Erythroblast (primary cell): ENCODE measurements around the gene CTF1.
"Not testable (repeated sequence)": the region's sequence is repeated elsewhere in the genome, so short reads cannot be mapped to it uniquely, and the experiment has no call there.

ENCODE experiments used
- DNase-seq, 2 experiments: peaks; one replicate each; lab custom pipeline; 2025; lab: John Stamatoyannopoulos, UW
- GATA1 ChIP-seq: IDR thresholded peaks from 2 replicates; pipeline ENCODE4 v1.6.1; 2011; ENCODE audit warnings: low read depth, mild to moderate bottlenecking, control low read depth, low read length, moderate library complexity
- POLR2A ChIP-seq: IDR thresholded peaks from 2 replicates; pipeline ENCODE4 v1.6.1; 2011; ENCODE audit warnings: mild to moderate bottlenecking, low read length

The CTF1 gene

GRCh38 chr16:30924913-30925631 is 28.7 kb downstream of the CTF1 start:
- DNase-seq, result no peak
- TF ChIP-seq GATA1 (no peak), POLR2A (no peak)

DNA sequence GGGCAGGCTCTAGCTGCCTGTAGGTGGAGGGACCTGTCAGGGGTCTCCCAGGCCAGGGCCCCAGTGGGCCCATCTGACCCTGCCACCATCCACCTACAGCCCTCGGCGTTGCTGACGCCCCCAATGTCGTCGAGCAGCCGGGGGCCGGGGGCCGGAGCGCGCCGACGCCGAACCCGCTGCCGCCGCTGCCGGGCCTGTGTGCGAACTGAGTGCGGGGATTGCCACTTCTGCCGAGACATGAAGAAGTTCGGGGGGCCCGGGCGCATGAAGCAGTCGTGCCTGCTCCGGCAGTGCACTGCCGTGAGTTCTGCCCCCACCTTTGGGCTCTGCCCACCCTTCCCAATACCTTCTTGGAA is 29.2 kb downstream of the CTF1 start:
- TF ChIP-seq GATA1 (no peak), POLR2A (no peak)
- no peak for DNase-seq

DNA sequence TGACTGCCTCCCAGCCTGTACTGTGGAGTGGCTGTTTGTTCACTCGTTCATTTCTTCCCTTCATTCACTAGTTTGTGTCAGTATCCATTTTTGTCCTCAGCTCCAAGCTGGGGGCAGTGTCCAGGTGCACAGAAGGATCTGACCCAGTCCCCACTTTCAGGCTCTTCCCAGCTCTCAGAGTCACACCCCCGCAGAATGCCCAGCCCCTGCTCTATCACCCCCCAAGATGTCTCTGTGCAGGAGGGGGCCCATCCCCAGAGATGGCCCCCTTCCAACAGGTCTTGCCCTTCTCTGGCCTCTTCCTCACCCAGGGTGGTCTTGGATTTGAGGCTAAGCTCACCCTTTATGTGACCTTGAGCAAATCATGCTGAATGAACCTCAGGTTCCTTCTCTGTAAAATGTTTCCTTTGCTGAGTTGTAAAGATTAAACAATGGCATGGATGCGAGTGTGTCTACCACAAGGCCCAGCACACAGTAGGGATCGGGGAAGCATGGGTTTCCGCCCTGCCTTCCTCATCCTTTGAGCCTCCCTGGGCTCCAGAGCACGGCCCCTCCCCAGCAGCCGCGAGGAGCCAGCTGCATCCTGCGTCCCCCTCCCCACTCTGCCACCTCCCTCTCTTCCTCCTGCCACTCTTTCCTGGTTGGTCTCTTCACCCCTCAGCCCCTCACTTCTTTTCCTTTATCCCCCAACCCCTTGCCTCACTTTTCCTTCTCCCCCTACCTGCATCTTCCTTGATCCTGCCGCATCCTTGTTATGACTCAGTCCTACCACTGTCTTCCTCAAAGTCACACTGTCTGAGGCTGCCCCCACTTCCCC is 29.8 kb downstream of the CTF1 start:
- TF ChIP-seq POLR2A (no peak), GATA1 (no peak)
- DNase-seq, result no peak

DNA sequence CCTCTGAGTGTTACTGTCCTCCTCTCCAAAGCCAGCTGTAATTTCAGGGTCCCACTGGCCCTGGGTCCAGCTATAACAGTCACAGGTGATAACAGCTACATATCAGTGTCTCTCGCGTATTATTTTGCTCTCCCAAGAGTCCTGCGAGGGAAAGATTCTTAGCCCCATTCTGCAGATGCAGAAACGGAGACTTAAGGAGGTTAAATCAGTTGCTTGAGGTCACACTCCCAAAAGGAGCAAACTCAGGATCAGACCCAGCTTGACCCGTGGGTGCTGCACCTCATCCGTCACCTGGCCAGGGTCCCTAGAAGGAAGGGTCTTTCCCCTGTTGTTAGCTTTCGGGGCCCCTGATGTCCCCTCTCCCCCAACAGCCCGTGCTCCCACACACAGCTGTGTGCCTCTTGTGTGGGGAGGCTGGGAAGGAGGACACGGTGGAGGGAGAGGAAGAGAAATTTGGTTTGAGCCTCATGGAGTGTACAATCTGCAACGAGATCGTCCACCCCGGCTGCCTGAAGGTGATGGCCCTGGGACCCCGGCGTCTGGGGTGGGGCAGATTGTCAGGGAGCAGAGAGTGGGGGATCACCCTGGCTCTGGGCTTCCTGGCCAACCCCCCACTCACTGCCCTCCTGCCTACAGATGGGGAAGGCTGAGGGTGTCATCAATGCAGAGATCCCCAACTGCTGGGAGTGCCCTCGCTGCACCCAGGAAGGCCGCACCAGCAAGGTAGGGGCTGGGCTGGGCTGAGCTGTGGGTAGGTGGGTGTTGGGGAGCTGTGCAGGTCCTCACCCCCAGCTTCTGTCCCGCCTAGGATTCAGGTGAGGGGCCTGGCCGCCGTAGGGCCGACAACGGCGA is 30.7 kb downstream of the CTF1 start:
- no peak for DNase-seq
- TF ChIP-seq POLR2A, result no peak
- no peak for TF ChIP-seq GATA1

GRCh38 chr16:30927789-30928378 is 31.5 kb downstream of the CTF1 start:
- no peak for TF ChIP-seq POLR2A
- no peak for TF ChIP-seq GATA1
- DNase-seq, result no peak

- DNase-seq, result no peak
- TF ChIP-seq POLR2A, result no peak
- TF ChIP-seq GATA1, result no peak
Observed at GRCh38 chr16:30928390-30928789, 32.0 kb downstream of the CTF1 start.

DNA sequence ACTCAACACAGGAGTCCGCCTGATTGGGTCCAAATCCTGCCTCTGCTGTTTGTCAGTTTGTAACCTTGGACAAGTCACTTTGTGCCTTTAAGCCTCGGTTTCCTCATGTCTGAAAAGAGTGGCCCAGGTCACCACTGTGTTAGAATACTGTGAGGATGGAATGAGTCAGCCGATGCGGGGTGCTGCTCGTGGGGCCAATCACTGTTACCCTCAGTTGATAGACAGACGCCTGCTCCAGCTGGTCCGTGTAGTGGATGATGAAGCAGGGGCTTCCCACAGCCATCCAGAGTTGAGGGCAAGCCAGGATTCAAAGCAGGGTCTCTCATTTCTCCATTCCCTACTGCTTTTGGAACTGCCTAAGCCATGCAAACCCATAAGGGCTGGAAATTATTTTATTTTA is 32.8 kb downstream of the CTF1 start:
- TF ChIP-seq POLR2A (no peak), GATA1 (no peak)
- DNase-seq, result no peak

DNA sequence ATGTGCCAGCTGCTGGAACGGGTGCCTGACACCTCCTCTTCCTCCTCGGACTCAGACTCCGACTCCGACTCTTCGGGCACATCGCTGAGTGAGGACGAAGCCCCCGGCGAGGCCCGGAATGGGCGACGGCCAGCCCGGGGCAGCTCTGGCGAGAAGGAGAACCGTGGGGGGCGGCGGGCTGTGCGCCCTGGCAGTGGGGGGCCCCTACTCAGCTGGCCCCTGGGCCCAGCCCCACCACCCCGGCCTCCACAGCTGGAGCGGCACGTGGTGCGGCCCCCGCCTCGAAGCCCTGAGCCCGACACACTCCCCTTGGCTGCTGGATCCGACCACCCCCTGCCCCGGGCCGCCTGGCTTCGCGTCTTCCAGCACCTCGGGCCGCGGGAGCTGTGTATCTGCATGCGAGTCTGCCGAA is 33.8 kb downstream of the CTF1 start:
- TF ChIP-seq POLR2A (no peak), GATA1 (no peak)
- DNase-seq, result no peak

GRCh38 chr16:30931068-30931650 is 34.7 kb downstream of the CTF1 start:
- no peak for TF ChIP-seq POLR2A
- no peak for TF ChIP-seq GATA1

DNA sequence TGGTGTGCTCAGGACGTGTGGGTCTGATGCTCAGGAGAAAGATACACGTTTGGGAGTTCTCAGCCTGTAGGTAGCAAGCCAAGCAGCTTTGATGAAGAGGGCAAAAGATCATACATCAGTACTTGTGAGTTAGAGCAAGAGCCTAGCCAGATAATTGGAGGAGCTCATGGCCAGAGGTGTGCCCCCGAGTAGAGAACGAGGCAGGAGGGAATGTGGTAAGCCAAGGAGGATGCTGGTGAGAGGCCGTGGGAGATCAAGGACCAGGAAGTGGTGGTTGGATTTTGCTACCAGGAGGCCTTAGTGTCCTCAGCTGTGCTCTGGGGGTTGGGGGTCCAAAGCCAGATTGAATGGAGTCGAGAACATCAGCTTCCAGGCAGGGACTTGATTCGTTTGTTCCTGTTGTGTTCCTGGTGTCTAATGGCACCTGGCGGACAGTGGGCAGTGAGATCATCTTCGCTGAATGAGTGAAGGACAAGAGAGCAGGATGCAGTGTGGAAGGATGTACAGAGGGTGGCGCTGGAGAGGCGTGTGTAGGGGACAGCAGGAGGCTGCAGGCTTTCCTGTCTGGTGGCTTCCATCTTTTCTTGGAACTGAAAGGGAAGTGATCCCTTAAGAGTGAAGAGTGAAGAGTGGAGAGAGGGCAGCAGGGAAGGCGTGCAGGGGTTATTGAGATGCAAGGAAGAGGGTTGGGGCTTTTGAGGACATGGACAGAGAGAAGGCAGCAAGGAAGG is 38.6 kb downstream of the CTF1 start:
- TF ChIP-seq GATA1 (no peak), POLR2A (no peak)
- peak; percentile 65 to 77 for DNase-seq

More at GRCh38 chr16:30931068-30931650, 34.7 kb downstream of the CTF1 start:
- no peak for DNase-seq

DNA sequence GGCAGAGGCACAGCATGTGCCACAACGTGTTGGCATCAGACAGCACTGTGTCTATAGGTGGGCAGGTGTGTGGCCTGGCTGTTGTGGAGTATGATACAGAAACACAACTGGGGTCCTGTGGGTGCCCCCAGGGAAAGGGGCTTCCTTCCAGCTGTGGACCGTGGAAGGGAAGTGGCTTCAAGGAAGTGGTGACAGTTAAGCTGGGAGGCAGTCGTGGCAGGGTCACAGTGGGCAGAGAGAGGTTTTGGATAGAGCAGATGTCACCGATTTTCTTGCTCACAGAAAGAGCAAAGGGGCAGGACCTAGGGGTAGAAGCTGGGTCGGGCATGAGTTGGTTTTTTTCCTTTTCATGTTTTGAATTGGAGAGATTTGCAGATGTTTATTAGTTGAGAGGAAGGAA is 41.3 kb downstream of the CTF1 start:
- DNase-seq, result no peak
- no peak for TF ChIP-seq POLR2A
- TF ChIP-seq GATA1, result no peak

GRCh38 chr16:30939571-30939970 is 43.2 kb downstream of the CTF1 start:
- DNase-seq, result not testable (repeated sequence)
